ENCODE results near the gene PRICKLE3. TPM values are rescaled to one million over a fixed set of nuclear protein-coding genes. Genes with fewer than 3 reads are reported as not detected.

The PRICKLE3 gene
- total and polyA plus RNA-seq, 3 donors from 2014 or later: 2.7 to 9.9 (median 6.1) TPM

- H3K4me3 ChIP-seq: peak overlapping the region; percentile 15 to 36
- intact Hi-C loops (cut with DNase I; ENCODE audit: low total_unique reads): no loop called here
- WGBS, 2 donors: 5 to 6% methylated on average over 4 to 14 of the region's 69 CpGs
- H3K9me3 ChIP-seq: no peaks in the 10 kb centered on the region
- no peaks in the 10 kb centered on the region for H3K4me1 ChIP-seq
- peak; percentile 88 for DNase-seq
- no peak for TF ChIP-seq POLR2A (IDR thresholded peaks at IDR 0.05)
- peak; percentile 67 to 92 (median 88) for TF ChIP-seq CTCF (IDR thresholded peaks at IDR 0.05)
- H3K27ac ChIP-seq: peak overlapping the region; percentile 74 to 87
- H3K36me3 ChIP-seq (ENCODE audit: low read depth, missing control alignments): no peaks in the 10 kb centered on the region
- H3K27me3 ChIP-seq: no peaks in the 10 kb centered on the region
These were observed 22.4 kb downstream of the PRICKLE3 start for GRCh38 chrX:49163555-49164419.

GRCh38 chrX:49162620-49163019 is 23.6 kb downstream of the PRICKLE3 start, which contains the start of gene MAGIX:
Gene MAGIX, plus strand, starts transcription at chrX:49162758. Its CDS starts 132 bp downstream, at chrX:49162890.
- intact Hi-C loops (cut with DNase I; ENCODE audit: low total_unique reads): no loop called here
- DNase-seq: no peak
- 53 to 85% methylated on average over 3 to 8 of the region's 28 CpGs for WGBS, 2 donors

GRCh38 chrX:49161632-49162031 is 24.5 kb downstream of the PRICKLE3 start:
- whole genome bisulfite sequencing, 2 donors: 75 to 90% methylated on average over 4 to 5 of the region's 5 CpGs
- H3K27me3 ChIP-seq: no peaks in the 10 kb centered on the region
- no peak overlapping the region for H3K27ac ChIP-seq
- H3K4me3 ChIP-seq: no peak overlapping the region
- intact Hi-C loops (cut with DNase I; ENCODE audit: low total_unique reads): no loop called here
- no peaks in the 10 kb centered on the region for H3K4me1 ChIP-seq
- TF ChIP-seq CTCF (IDR thresholded peaks at IDR 0.05): no peak
- TF ChIP-seq POLR2A (IDR thresholded peaks at IDR 0.05): no peak
- no peak for DNase-seq
- H3K36me3 ChIP-seq (ENCODE audit: low read depth, missing control alignments): no peaks in the 10 kb centered on the region
- no peaks in the 10 kb centered on the region for H3K9me3 ChIP-seq

More at GRCh38 chrX:49162620-49163019, 23.6 kb downstream of the PRICKLE3 start, which contains the start of gene MAGIX:
- peak within 1 kb of the TSS; percentile 15 to 36 for H3K4me3 ChIP-seq
- H3K36me3 ChIP-seq (ENCODE audit: low read depth, missing control alignments): no peaks in the 10 kb centered on the region
- no peaks in the 10 kb centered on the region for H3K4me1 ChIP-seq
- H3K27me3 ChIP-seq: no peaks in the 10 kb centered on the region
- H3K9me3 ChIP-seq: no peaks in the 10 kb centered on the region
- TF ChIP-seq POLR2A (IDR thresholded peaks at IDR 0.05): no peak
- TF ChIP-seq CTCF (IDR thresholded peaks at IDR 0.05): no peak
- H3K27ac ChIP-seq: peak within 1 kb of the TSS; percentile 74 to 87

GRCh38 chrX:49160908-49161307 is 25.3 kb downstream of the PRICKLE3 start:
- H3K4me3 ChIP-seq: no peak overlapping the region
- H3K4me1 ChIP-seq: no peaks in the 10 kb centered on the region
- peak; percentile 61 for DNase-seq
- H3K9me3 ChIP-seq: no peaks in the 10 kb centered on the region
- no peak overlapping the region for H3K27ac ChIP-seq
- no peaks in the 10 kb centered on the region for H3K36me3 ChIP-seq (ENCODE audit: low read depth, missing control alignments)
- TF ChIP-seq CTCF (IDR thresholded peaks at IDR 0.05) (no peak), POLR2A (IDR thresholded peaks at IDR 0.05) (no peak)
- WGBS, 2 donors: 52 to 62% methylated on average over 2 of the region's 2 CpGs
- intact Hi-C loops (cut with DNase I; ENCODE audit: low total_unique reads): no loop called here
- no peaks in the 10 kb centered on the region for H3K27me3 ChIP-seq

All from testis (tissue), 3 donors.